Erythroblast (primary cell): ENCODE results near the gene CCDC183.

Experiments
- GATA1 ChIP-seq: IDR thresholded peaks from 2 replicates; pipeline ENCODE4 v1.6.1; 2011; ENCODE audit warnings: low read depth, mild to moderate bottlenecking, control low read depth, low read length, moderate library complexity
- POLR2A ChIP-seq: IDR thresholded peaks from 2 replicates; pipeline ENCODE4 v1.6.1; 2011; ENCODE audit warnings: mild to moderate bottlenecking, low read length

DNA sequence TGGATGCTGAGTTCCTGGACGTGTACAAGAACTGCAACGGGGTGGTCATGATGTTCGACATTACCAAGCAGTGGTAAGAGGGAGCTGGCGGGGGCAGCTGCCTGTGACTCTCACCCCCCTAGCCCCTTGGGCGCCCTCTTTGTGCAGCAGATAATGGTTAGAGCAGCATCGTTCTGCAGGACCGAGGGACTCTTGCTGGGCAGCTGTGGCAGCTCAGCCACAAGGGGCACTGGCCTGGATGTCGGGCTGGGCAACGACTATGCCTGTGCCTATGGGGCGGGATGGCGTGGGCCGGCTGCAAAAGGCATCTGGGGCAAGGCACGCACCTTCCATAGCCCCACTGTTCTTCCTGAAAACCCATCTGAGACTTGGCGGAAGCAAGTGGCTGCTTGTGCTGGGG is 33.3 kb downstream of the CCDC183 start:
- no peak for TF ChIP-seq POLR2A
- no peak for TF ChIP-seq GATA1
